Measurements from ENCODE around the gene USP37.
A peak's percentile ranks its signal among the peaks of the same experiment; 100 is the strongest.
"Not testable (repeated sequence)": the region's sequence is repeated elsewhere in the genome, so short reads cannot be mapped to it uniquely, and the experiment has no call there.

USP37 gene

GRCh38 chr2:218547511-218547910 is 20.6 kb downstream of the USP37 start:
- DNase-seq = no peak

GRCh38 chr2:218546012-218546411 is 22.1 kb downstream of the USP37 start:
- DNase-seq = no peak

DNA sequence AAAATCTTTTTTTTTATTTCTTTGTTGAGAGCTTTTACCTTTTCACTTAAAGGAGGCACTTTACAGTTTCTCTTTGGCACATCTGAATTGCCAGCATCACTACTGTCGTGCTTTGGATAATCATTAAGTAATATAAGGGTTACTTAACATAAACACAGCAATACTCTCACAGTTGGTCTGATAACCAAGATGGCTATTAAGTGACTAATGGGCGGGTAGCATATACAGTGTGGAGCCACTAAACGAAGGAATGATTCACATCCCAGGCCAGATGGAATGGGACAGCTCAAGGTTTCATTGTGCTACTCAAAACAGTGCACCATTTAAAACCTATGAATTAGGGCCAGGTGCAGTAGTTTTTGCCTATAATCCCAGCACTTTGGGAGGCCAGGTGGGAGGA is 28.1 kb downstream of the USP37 start:
- DNase-seq = no peak

GRCh38 chr2:218536804-218537494 is 31.2 kb downstream of the USP37 start:
- DNase-seq = no peak

DNA sequence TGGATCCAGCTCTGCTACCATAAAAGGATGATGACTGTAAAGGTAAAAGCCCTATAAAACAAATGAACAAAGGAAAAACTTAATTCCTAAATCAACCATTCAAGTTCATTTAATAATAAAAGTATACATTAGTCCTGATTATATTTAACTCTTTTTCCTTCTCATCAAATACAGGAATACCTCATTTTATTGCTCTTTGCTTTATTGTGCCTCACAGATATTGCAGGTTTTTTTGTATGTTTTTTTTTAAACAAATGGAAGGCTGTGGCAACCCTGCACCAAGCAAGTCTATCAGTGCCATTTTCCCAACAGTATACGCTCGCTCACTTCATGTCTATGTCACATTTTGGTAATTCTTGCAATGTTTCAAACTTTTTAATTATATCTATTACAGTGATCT is 38.2 kb downstream of the USP37 start:
- DNase-seq = no peak

DNA sequence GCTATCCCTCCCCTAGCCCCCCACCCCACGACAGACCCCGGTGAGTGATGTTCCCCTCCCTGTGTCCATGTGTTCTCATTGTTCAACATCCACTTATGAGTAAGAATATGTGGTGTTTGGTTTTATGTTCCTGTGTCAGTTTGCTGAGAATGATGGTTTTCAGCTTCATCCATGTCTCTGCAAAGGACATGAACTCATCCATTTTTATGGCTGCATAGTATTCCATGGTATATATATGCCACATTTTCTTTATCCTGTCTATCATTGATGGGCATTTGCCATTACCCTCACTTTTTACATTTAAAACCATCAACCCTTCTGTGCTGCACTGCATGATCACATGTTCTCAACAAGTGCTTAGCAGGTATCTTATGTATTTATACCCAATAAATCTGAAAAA is 39.7 kb downstream of the USP37 start:
- not testable (repeated sequence) for DNase-seq

DNA sequence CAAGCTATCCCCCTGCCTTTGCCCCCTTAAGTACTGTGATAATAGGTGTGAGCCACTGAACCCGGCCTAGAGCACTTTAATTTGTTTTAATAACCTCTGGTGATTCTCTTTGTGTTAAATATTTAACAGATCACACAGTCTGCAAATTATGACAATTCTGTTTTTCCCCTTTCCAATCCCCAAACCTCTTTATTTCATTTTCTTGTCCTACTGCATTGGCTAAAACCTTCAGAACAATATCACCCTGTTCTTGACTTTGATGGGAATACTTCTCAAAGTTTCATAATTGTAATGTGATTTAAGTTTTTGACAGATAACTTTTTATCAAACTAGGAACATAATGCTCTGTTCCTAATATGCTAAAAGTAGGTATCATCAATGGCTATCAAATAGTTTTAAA is 44.5 kb downstream of the USP37 start:
- no peak for DNase-seq

DNA sequence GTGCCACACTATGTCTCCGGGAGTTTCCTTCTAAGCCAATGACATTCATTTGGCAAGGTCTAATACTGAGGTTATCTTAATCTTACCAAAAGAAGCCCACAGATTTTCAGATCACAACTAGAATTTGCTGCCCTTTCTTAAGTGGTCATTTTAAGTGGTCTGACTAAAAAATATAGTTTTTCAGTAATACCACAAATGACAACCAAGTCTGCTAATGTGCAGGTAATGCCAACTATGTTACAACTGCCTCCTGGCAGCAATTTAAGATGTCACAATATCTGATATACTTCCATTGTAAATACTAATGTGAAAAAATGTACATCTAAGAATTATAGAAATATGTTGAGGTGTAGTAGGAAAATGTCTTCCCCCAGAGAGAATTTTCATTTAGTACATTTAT is 49.3 kb downstream of the USP37 start:
- no peak for DNase-seq

- no peak for DNase-seq
These were observed 50.5 kb downstream of the USP37 start for GRCh38 chr2:218517434-218518206.

GRCh38 chr2:218516614-218517013 is 51.5 kb downstream of the USP37 start:
- DNase-seq = no peak

DNA sequence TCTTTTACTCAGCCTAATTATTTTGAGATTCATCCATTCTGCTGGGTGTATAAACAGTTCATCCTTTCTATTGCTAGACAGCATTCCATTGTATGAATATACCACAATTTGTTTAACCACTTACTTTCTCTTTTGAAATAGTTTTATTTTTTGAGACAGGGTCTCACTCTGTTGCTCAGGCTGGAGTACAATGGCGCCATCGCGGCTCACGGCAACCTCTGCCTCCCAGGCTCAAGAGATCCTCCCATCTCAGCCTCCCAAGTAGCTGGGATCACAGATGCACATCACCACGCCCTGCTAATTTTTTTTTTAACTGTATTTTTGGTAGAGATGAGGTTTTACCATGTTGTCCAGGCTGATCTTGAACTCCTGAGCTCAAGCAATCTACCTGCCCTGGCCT is 54.5 kb downstream of the USP37 start:
- no peak for DNase-seq

- no peak for DNase-seq
These were observed 59.9 kb downstream of the USP37 start for GRCh38 chr2:218508299-218508698.

DNA sequence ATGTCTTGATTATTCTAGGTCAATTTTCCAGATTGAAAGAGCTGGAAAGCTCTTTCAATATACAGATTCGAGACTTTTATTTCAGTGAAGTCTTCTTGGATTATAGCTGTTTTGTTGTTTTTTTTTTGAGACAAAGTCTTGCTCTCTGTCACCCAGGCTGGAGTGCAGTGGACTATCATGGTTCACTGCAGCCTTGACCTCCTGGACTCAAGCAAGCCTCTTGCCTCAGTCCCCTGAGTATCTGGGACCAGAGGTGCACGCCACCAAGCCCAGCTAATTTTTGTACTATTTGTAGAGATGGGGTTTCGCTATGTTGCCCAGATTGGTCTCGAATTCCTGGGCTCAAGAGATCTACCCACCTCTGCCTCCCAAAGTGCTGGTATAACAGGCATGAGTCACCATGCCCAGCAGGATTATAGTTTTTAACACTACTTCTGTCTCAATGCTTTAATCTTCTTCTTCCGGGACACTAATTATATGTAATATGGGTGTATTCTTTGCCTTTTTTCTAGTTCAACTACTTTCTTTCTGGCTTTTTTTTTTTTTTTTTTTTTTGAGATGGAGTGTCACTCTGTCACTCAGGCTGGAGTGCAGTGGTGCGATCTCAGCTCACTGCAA is 62.3 kb downstream of the USP37 start:
- no peak for DNase-seq

DNA sequence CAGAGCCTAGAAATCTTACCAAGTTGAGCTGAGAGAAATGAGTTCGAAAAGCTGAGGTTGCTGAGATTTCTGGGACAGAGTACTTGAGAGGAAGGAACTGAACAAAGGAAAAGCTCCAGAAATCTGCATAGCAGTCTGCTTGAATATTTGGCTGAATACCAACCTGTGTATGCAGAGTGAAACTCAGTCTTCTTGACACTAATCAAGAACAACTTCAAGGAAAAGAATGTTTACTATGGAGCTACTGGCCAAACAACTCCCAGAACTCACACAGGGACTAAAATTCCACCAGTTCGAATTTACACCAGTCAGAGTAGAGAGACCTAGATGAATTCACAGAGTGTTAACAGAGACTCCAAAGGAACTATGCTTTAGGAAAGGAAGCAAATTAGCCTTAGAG is 66.5 kb downstream of the USP37 start:
- no peak for DNase-seq

GRCh38 chr2:218500501-218501060 is 67.6 kb downstream of the USP37 start:
- DNase-seq = no peak

DNA sequence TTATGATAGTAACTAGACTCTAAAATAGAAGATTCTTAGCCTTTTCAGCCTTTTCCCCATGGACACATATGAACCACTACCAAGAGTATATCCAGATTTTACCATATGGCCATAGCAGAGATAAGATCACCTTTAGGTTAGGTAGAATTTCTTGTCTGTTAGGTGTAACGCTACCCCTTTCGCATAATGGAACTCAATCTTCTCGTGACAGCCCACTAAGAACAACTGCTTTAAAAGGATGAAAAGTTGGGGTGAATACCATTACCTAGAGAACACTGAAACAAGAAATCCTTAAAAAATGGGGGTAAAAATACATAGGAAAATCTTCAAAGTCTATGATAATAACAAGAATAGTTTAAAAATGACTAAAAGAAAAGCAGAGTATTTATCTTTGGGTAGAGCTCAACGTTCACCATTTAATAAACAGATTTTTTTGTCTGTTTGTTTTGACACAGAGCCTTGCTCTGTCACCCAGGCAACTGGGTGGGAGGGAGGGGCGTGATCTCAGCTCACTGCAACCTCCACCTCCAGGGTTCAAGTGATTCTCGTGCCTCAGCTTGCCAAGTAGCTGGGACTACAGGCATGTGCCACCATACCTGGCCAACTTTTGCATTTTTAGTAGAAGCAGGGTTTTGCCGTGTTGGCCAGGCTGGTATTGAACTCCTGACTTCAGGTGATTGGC is 82.0 kb downstream of the USP37 start:
- no peak for DNase-seq

DNA sequence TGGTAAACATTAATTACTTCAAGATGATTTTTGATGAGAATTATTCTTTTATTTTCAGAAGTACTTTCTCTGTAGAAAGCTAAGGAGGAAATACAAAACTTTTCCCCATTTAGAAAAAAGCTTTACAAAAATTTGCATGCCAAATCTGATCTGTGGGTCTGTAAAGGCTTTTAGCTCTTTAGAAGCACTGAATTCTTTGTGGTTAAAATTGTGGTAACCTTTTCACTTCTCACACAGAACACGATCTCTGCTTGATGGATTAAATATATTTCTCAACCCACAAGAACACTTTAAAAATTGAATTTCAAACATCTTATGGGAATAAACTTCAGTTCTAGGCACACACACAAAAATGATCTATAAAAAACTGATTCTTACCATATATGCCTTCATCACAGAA is 85.5 kb downstream of the USP37 start:
- no peak for DNase-seq

- DNase-seq = no peak
These were observed 88.6 kb downstream of the USP37 start for GRCh38 chr2:218479595-218479994.

DNA sequence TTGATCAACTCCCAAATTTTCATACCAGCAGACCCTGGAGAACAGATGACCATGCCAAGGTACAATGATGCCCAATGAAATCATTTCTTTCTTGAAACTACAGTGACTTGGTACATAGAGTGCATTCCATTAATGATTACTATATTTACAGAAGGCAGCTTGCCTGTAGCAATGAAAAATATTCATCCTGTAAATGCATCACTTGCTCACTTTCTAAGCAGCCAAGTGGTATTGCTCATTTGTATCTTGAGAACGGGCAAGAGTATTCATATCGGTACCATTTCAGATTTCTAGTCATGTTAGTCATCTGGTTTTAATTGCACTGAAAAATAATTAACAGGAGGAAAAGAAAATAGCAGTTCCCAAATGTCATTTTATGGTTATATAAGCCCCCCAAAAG is 89.6 kb downstream of the USP37 start:
- no peak for DNase-seq

DNA sequence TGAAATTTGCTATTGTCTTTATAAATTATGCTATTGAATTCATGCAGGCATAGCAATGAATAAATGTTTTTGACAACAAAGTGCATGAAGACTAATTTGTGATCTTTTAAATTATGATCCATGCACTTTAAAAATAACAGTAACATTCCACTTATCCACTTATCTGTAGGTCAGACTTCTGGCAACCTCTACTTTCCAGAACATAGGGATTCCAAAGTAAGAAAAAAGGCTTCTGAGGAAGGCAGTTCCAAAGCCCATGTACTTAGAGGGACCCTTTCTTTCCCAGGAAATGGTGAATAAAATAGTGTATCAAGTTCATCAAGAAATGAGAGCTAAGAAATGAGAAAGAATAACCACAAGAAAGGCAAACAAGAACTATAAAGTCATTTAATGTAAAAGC is 90.9 kb downstream of the USP37 start:
- DNase-seq = no peak

DNA sequence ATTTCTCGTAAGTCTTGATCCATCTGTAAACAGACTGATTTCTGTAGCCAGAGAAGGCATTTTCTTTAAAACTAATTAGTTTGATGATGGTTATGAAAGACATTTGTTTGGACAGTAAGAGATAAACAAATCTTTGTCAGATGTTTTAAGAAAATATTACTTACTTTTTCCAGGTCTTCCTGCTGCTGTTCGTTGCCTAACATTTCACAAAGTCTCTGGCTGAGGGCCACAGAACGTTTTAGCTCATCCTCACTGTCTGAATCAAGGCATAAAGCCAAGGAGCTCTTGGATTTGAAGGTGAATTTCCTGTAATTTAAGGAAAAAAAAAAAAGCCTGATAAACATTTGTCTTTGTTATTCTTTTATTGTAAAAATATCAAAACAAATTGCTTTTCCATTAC is 91.5 kb downstream of the USP37 start:
- peak; percentile 23 for DNase-seq

DNA sequence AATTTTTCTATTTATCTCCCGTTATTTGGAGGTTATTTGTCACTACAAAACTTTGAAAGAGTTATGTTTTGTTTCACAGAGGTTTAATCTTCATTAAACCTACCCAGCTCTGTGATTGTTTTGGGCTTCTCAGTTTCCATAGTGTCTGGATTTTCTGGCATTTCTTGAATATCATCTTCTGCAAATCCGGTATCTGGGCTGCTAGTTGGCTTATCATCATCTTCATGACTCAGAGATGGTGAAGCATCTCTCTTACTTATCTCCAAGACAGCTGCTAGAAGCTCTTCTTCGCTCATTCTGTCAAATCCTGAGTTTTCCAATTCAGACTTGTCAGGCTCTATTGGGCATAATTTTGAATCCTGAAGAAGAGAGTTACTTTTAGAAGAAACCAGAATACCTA is 93.6 kb downstream of the USP37 start:
- no peak for DNase-seq

DNA sequence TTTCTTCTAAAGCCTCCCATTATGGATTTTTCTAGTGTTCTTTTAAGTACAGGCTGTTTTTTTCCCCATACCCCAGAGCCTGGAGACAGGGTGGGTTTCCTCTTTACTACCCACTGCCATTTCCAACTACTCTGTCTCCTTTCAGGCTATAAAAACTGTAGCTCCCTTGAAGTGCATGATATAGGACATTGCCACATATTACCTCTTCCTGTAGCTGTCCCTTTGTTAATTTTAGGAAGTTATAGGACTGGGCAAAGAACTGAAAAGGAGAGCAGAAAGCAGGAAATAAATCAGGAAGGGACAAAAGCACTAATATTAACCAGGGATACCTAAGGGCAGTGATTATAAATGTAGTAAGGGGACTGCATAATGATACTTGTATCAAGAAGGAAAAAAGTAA is 95.2 kb downstream of the USP37 start:
- no peak for DNase-seq

All from femur (tissue), 1 donor.